SH-SY5Y (cell line): ENCODE measurements around the gene UBE2Z.

Experiments
- GATA2 ChIP-seq: IDR thresholded peaks from 2 replicates; pipeline ENCODE4 v1.6.1; 2011; ENCODE audit warnings: mild to moderate bottlenecking, low read depth, low read length
- GATA3 ChIP-seq: IDR thresholded peaks from 2 replicates; pipeline ENCODE4 v1.6.1; 2011; ENCODE audit warnings: low read depth, mild to moderate bottlenecking, low read length, moderate library complexity

- no peak for TF ChIP-seq GATA2
- TF ChIP-seq GATA3, result no peak
Observed at GRCh38 chr17:48883171-48883570, 25.0 kb upstream of the UBE2Z start.
